HepG2 (cell line): Measurements from ENCODE around the gene CNIH3. TPM values are rescaled to one million over a fixed set of nuclear protein-coding genes. Genes with fewer than 3 reads are reported as not detected.

Experiments
- ATAC-seq: fragments of 200-7000 bp; cut with Tn5 transposase; 3 replicates; pipeline ENCODE4 v1.9.1; 2020; ENCODE audit warnings: mild to moderate bottlenecking, moderate library complexity
- BruUV-seq: library from RNA; stranded (reverse); fragments of 400-500 nt; replicated peaks from 2 replicates; lab custom pipeline; 2021; lab: Mats Ljungman, UMichigan
- CTCF ChIA-PET: fragments of 300-600 bp; formaldehyde crosslinking; extraction: SDS; loops from one replicate; lab custom pipeline; 2021; ENCODE audit warnings: low total read pairs, inconsistent platforms, low intra/inter-chr PET ratio; lab: Yijun Ruan, JAX
- POLR2A ChIA-PET: fragments of 350-600 bp; sonication (Branson Sonifier 250); formaldehyde crosslinking; loops from one replicate; lab custom pipeline; 2020; ENCODE audit warnings: antibody characterized with exemption, inconsistent platforms; lab: Yijun Ruan, JAX
- DNase-seq: peaks from one replicate; pipeline ENCODE4 v3.0.0-alpha.2; 2015; ENCODE audit warnings: low spot score
- FAIRE-seq: peaks from 3 replicates; lab custom pipeline; 2011; peaks lifted over from hg19 to GRCh38; lab: Jason Lieb, UNC
- H2AFZ ChIP-seq: one replicate; pipeline ENCODE4 v1.6.1; 2011; ENCODE audit warnings: low read length, inconsistent platforms
- H3K27ac ChIP-seq: fragments of 300-600 bp; 3 replicates; pipeline ENCODE4 v1.8.0; 2011; ENCODE audit warnings: mixed run types, mild to moderate bottlenecking, mixed read lengths, low read length, inconsistent platforms; ENCODE audit not compliant: insufficient read depth; ENCODE audit errors: extremely low read length
- H3K27me3 ChIP-seq, 2 experiments: fragments of 200-600 bp in 1 of 2; 2 replicates in 1 of 2; 3 replicates in 1 of 2; pipeline versions ENCODE4 v1.6.0 to v1.8.0; 2011; ENCODE audit warnings: low read length in 2 of 2, mild to moderate bottlenecking in 2 of 2, moderate library complexity in 2 of 2, inconsistent platforms in 1 of 2; ENCODE audit not compliant: insufficient read depth in 2 of 2, control insufficient read depth in 1 of 2
- H3K36me3 ChIP-seq, 2 experiments: fragments of 200-600 bp in 1 of 2; replicated peaks in 1 of 2; 2 replicates in 1 of 2; 3 replicates in 1 of 2; pipeline versions ENCODE4 v1.5.1 to v1.8.0; 2011; ENCODE audit warnings: low read length in 2 of 2, inconsistent platforms in 1 of 2; ENCODE audit not compliant: insufficient read depth in 2 of 2, control insufficient read depth in 1 of 2
- H3K4me1 ChIP-seq: 2 replicates; pipeline ENCODE4 v1.5.1; 2012; ENCODE audit warnings: low read length, inconsistent platforms; ENCODE audit not compliant: insufficient read depth
- H3K4me2 ChIP-seq: 2 replicates; pipeline ENCODE4 v1.6.0; 2011; ENCODE audit warnings: low read depth, low read length, inconsistent platforms
- H3K4me3 ChIP-seq, 3 experiments: fragments of 200-600 bp in 1 of 3; sonication (generic), shearing (Covaris generic) in 1 of 3; replicated peaks in 1 of 3; 2 replicates each; pipeline ENCODE4 v1.5.1; 2011 to 2016; ENCODE audit warnings: low read length in 3 of 3, inconsistent platforms in 2 of 3, low read depth in 2 of 3, mild to moderate bottlenecking in 2 of 3, control low read depth in 1 of 3, mixed read lengths in 1 of 3; ENCODE audit not compliant: insufficient read depth in 1 of 3
- H3K79me2 ChIP-seq: one replicate; pipeline ENCODE4 v1.6.1; 2011; ENCODE audit warnings: low read length, inconsistent platforms; ENCODE audit not compliant: insufficient read depth
- H3K9ac ChIP-seq: 2 replicates; pipeline ENCODE4 v1.6.0; 2011; ENCODE audit warnings: mild to moderate bottlenecking, low read depth, low read length, inconsistent platforms; ENCODE audit not compliant: insufficient read depth
- H3K9me3 ChIP-seq: 2 replicates; pipeline ENCODE4 v1.5.1; 2012; ENCODE audit warnings: mild to moderate bottlenecking, low read length
- H4K20me1 ChIP-seq: 2 replicates; pipeline ENCODE4 v1.6.0; 2011; ENCODE audit warnings: inconsistent platforms, mild to moderate bottlenecking, low read length, moderate library complexity; ENCODE audit not compliant: insufficient read depth
- ARHGAP35 ChIP-seq: sonication (generic); formaldehyde crosslinking; IDR thresholded peaks from 2 replicates; pipeline ENCODE4 v1.9.0; 2022; ENCODE audit warnings: mild to moderate bottlenecking, inconsistent platforms, moderate library complexity, missing genetic modification reagents, borderline replicate concordance
- ASH2L ChIP-seq: fragments of 300-600, 200-600 bp; sonication (generic); IDR thresholded peaks from 2 replicates; pipeline ENCODE4 v1.7.0; 2017; ENCODE audit warnings: low read depth, mild to moderate bottlenecking, moderate library complexity, mixed read lengths, low read length; ENCODE audit not compliant: insufficient read length
- ATF7 ChIP-seq, 2 experiments: fragments of 450-650 bp in 1 of 2; sonication (generic) in 1 of 2; formaldehyde crosslinking in 1 of 2; IDR thresholded peaks; 2 replicates each; pipeline versions ENCODE4 v1.4.0 to v1.6.1; 2016 to 2020; ENCODE audit warnings: antibody characterized with exemption in 1 of 2, mild to moderate bottlenecking in 1 of 2, missing genetic modification reagents in 1 of 2
- ATRX ChIP-seq: sonication (generic); formaldehyde crosslinking; IDR thresholded peaks from 2 replicates; pipeline ENCODE4 v1.4.0; 2020; ENCODE audit warnings: missing genetic modification reagents, borderline replicate concordance
- GMEB1 ChIP-seq: sonication (generic); formaldehyde crosslinking; IDR thresholded peaks from 2 replicates; pipeline ENCODE4 v1.5.1; 2020; ENCODE audit warnings: missing genetic modification reagents, mild to moderate bottlenecking, borderline replicate concordance
- NFAT5 ChIP-seq: sonication (generic); formaldehyde crosslinking; IDR thresholded peaks from 2 replicates; pipeline ENCODE4 v1.4.0; 2020; ENCODE audit warnings: missing genetic modification reagents
- POGZ ChIP-seq: sonication (generic); formaldehyde crosslinking; IDR thresholded peaks from 2 replicates; pipeline ENCODE4 v1.4.0; 2020; ENCODE audit warnings: mild to moderate bottlenecking, missing genetic modification reagents
- PRPF4 ChIP-seq: fragments of 200-400 bp; formaldehyde crosslinking; IDR thresholded peaks from 2 replicates; pipeline ENCODE4 v1.6.1; 2016; ENCODE audit warnings: low read length, low read depth; ENCODE audit not compliant: poor library complexity, severe bottlenecking
- RBM22 ChIP-seq: fragments of 200-400 bp; formaldehyde crosslinking; optimal IDR thresholded peaks from 2 replicates; pipeline ENCODE3; 2017; ENCODE audit warnings: mild to moderate bottlenecking, low read length, moderate library complexity
- ZBTB43 ChIP-seq: sonication (generic); formaldehyde crosslinking; conservative IDR thresholded peaks from 2 replicates; pipeline ENCODE4 v1.4.0; 2020; ENCODE audit warnings: missing genetic modification reagents
- ZFY ChIP-seq: sonication (generic); formaldehyde crosslinking; IDR thresholded peaks from 2 replicates; pipeline ENCODE4 v1.4.0; 2020; ENCODE audit warnings: missing genetic modification reagents
- ZNF331 ChIP-seq: sonication (generic); formaldehyde crosslinking; IDR thresholded peaks from 2 replicates; pipeline ENCODE4 v1.4.0; 2020; ENCODE audit warnings: missing genetic modification reagents
- ZNF430 ChIP-seq: sonication (generic); formaldehyde crosslinking; IDR thresholded peaks from 2 replicates; pipeline ENCODE4 v1.9.0; 2021; ENCODE audit warnings: mild to moderate bottlenecking, missing genetic modification reagents
- ZNF615 ChIP-seq: sonication (generic); formaldehyde crosslinking; IDR thresholded peaks from 2 replicates; pipeline ENCODE4 v1.5.0; 2020; ENCODE audit warnings: mild to moderate bottlenecking, missing genetic modification reagents, borderline replicate concordance
- ZNF768 ChIP-seq: sonication (generic); formaldehyde crosslinking; IDR thresholded peaks from 2 replicates; pipeline ENCODE4 v1.4.0; 2020; ENCODE audit warnings: missing genetic modification reagents
- ZNF777 ChIP-seq: sonication (generic); formaldehyde crosslinking; IDR thresholded peaks from 2 replicates; pipeline ENCODE4 v1.4.0; 2020; ENCODE audit warnings: missing genetic modification reagents
- WGBS: methylation state at CpG from one replicate; pipeline ENCODE4 v1.1.6; 2017; ENCODE audit warnings: low lambda C conversion rate; 5-methylcytosine and 5-hydroxymethylcytosine counted together
- in situ Hi-C: cut with HindIII; loops from 2 replicates; pipeline ENCODE4 v1.10.0; 2017; ENCODE audit warnings: low pct_unique_long_range_greater_than_20kb; ENCODE audit not compliant: extremely low pct_ligation_motif_present
- intact Hi-C: fragments of 100-400 bp; cut with micrococcal nuclease; formaldehyde crosslinking; loops from one replicate; pipeline ENCODE4 v1.10.0; 2022; ENCODE audit not compliant: unreplicated experiment
- polyA plus RNA-seq, 8 experiments: library from polyadenylated mRNA; depleted of rRNA in 3 of 8; stranded (reverse) in 7 of 8; unstranded in 1 of 8; fragments of >200 nt; fragmentation: Illumina TruSeq in 4 of 8; extraction: Trizol in 4 of 8; gene quantifications; 2 replicates each; pipeline versions ENCODE4 v1.2.1 to v1.2.3, GENCODE V29; 2011 to 2016; ENCODE audit warnings: low read depth in 4 of 8, missing spikeins in 1 of 8, mixed read lengths in 1 of 8; ENCODE audit not compliant: insufficient read depth in 1 of 8
- total RNA-seq, 5 experiments: library from RNA; depleted of rRNA; stranded (reverse); fragments of >200 nt; fragmentation: Illumina TruSeq; extraction: Trizol; gene quantifications; 2 replicates each; pipeline ENCODE4 v1.2.3, GENCODE V29; 2016; ENCODE audit warnings: low read depth in 1 of 5

The CNIH3 gene
- total and polyA plus RNA-seq, 2 of the 13 experiments (the other 11 are each of a cell fraction or from before 2014, with no cell fraction given): 0.36 to 1.1 TPM

- TF ChIP-seq NFAT5 (CRISPR knock-in tag): no peak
Measured at GRCh38 chr1:224583774-224584173, 32.3 kb upstream of the CNIH3 start (continued).

GRCh38 chr1:224585051-224585450 lies 31.1 kb upstream of the CNIH3 start:
- Histone ChIP-seq H4K20me1 (no peaks in the 10 kb centered on the region), H3K4me1 (no peaks in the 10 kb centered on the region), H3K79me2 (no peaks in the 10 kb centered on the region), H3K27me3 (no peaks in the 10 kb centered on the region), H3K9ac (no peak overlapping the region), H3K4me3 (no peak overlapping the region), H3K36me3 (no peaks in the 10 kb centered on the region), H3K27ac (no peak overlapping the region), H3K9me3 (no peaks in the 10 kb centered on the region), H3K4me2 (no peak overlapping the region), H2AFZ (no peak overlapping the region)
- intact Hi-C loops (no loop called here), in situ Hi-C loops (no loop called here)
- WGBS: 56% methylated on average over 10 of the region's 10 CpGs
- BruUV-seq: no TSS peak
- DNase-seq: no peak
- ChIA-PET POLR2A (no interaction called here), CTCF (no interaction called here)
- no peak for ATAC-seq
- no peak for FAIRE-seq
- no peak for TF ChIP-seq ZNF331 (CRISPR knock-in tag)
- TF ChIP-seq ZNF768 (CRISPR knock-in tag): no peak
- TF ChIP-seq ZBTB43: no peak
- no peak for TF ChIP-seq PRPF4
- no peak for TF ChIP-seq GMEB1 (CRISPR knock-in tag)
- TF ChIP-seq ZFY (CRISPR knock-in tag): no peak
- TF ChIP-seq ARHGAP35 (CRISPR knock-in tag): no peak
- no peak for TF ChIP-seq ASH2L
- TF ChIP-seq RBM22: no peak
- TF ChIP-seq ZNF777 (CRISPR knock-in tag): no peak
- no peak for TF ChIP-seq POGZ (CRISPR knock-in tag)
- TF ChIP-seq ATF7 (IDR thresholded peaks at IDR 0.05): no peak
- no peak for TF ChIP-seq ATF7 (CRISPR knock-in tag; IDR thresholded peaks at IDR 0.05)
- no peak for TF ChIP-seq ZNF430 (CRISPR knock-in tag)
- TF ChIP-seq ATRX (CRISPR knock-in tag): no peak
- no peak for TF ChIP-seq ZNF615 (CRISPR knock-in tag)
